ENCODE measurements around the gene MAFG. TPM values are rescaled to one million over a fixed set of nuclear protein-coding genes. Genes with fewer than 3 reads are reported as not detected.
A peak's percentile ranks its signal among the peaks of the same experiment; 100 is the strongest.

MAFG gene
- total RNA-seq, 4 donors from 2014 or later, result 9.7 to 23.1 (median 12.7) TPM

DNA sequence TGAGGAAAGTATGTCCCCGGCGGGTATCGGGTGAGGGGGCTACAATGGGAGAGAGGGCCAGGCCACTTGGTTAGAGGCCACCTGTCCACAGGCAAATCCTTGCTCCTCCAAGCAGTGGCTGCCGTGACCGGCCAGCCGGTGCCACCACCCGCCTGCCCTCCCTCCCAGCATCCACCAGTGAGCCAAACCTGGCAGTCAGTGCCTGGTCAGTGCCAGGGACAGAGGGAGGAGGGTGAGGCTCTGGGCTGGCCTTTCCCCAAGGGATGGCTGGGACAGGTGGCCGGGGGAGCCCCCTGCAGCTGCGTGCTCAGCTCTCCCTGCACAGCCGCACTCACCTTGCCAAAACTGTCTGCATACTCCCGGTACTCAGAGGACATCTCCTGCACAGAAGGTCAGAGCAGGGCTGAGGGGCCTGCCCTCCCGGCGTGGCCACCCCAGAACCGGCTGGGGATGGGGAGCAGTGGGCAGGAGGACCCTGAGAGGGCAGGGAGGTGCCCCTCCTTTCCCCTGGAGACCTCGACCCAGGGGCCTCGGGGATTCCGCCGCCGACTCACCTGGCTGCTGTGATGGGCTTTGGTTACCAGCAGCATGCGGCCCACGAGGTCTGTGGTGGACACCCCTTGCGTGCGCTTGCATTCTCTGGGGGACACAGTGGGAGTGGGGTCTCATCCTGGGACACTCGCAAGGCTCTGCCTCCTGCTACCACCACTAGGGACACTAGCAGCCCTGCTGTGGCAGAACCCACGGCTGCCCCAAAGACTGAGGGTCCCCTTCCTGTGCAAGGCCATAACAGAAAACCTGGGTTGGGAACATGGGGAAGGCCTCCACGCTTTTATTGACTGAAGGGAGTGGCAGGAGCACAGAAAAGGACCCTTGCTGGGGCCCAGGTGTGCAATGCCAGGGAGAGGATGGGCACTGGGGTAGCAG, 20.1 kb downstream of the MAFG start:
- TF ChIP-seq POLR2A (IDR thresholded peaks at IDR 0.05), result no peak
- TF ChIP-seq, protein P1, sequence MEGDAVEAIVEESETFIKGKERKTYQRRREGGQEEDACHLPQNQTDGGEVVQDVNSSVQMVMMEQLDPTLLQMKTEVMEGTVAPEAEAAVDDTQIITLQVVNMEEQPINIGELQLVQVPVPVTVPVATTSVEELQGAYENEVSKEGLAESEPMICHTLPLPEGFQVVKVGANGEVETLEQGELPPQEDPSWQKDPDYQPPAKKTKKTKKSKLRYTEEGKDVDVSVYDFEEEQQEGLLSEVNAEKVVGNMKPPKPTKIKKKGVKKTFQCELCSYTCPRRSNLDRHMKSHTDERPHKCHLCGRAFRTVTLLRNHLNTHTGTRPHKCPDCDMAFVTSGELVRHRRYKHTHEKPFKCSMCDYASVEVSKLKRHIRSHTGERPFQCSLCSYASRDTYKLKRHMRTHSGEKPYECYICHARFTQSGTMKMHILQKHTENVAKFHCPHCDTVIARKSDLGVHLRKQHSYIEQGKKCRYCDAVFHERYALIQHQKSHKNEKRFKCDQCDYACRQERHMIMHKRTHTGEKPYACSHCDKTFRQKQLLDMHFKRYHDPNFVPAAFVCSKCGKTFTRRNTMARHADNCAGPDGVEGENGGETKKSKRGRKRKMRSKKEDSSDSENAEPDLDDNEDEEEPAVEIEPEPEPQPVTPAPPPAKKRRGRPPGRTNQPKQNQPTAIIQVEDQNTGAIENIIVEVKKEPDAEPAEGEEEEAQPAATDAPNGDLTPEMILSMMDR (IDR thresholded peaks at IDR 0.05), result no peak
- no peaks in the 10 kb centered on the region for H3K36me3 ChIP-seq
- peak in 1 of 2 donors; percentile 14 for DNase-seq
- no peaks in the 10 kb centered on the region for H3K9me3 ChIP-seq
- no peak overlapping the region for H3K27ac ChIP-seq
- no peak overlapping the region for H3K4me3 ChIP-seq
- H3K4me1 ChIP-seq, result peaks cover 0 to 7% of the 10 kb centered on the region in 2 donors
- no peaks in the 10 kb centered on the region for H3K27me3 ChIP-seq
- intact Hi-C loops (cut with DNase I; ENCODE audit: low total_unique reads), result no loop called here

DNA sequence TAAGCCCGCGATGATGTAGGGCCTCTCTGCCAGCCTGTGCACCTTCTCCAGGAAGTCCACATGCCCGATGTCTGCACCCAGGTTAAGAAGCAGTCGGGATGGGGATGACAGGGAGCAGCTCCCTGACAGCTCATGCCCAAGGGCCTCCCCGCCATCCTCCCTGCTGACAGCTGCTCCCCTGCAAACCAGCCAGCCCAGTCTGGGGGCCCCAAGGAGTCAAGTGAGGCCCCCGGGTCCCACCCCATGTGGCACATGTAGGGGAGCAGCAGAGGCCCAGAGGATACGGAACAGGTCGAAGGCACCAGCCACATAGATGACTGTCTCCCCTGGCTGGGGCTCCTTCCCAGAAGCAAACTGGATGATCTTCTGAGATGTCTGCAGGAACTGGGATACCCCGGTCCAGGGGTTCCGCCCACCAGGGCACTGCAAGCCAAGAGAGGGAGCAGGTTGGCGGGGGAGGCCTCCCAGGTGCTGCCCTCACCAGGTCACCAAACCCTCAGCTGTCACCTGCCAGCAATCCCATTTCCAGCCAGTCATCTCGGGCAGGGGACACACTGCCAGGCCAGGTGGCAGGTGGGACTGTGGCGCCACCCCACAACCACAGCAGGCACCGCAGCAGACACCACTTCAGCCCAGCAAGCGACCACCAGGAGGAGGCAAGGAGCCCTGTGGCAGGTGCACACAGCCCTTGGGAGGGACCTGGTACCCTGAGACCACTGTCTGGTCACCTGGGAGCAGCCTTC, 20.9 kb downstream of the MAFG start:
- Histone ChIP-seq H3K9me3 (no peaks in the 10 kb centered on the region), H3K27ac (no peak overlapping the region), H3K27me3 (no peaks in the 10 kb centered on the region), H3K4me3 (no peak overlapping the region), H3K36me3 (no peaks in the 10 kb centered on the region), H3K4me1 (peaks cover 0 to 13% of the 10 kb centered on the region in 2 donors)
- TF ChIP-seq, protein P1 (IDR thresholded peaks at IDR 0.05), result no peak
- no peak for TF ChIP-seq POLR2A (IDR thresholded peaks at IDR 0.05)
- DNase-seq, result peak in 1 of 2 donors; percentile 15
- intact Hi-C loops (cut with DNase I; ENCODE audit: low total_unique reads), result no loop called here

DNA sequence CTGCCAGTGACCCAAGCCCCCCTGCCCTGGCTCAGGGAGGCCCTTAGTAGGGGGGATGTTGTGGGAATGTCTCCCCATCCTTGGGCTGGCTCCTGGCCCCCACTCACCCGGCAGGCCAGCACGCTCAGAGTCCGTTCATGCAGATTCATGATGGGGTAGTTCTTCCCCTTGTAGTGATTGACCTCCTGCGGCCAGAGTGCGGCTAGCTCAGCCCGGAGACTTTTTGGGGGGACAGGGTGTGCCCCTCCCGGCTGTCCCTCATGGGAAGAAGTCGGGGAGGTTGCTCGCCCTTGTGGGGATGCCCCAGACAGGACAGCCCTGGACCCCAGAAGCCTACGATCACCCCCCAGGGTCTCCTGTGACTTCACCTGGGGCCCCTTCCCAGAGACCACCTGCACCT, 21.5 kb downstream of the MAFG start:
- TF ChIP-seq, protein P1 (IDR thresholded peaks at IDR 0.05), result no peak
- no peak for TF ChIP-seq POLR2A (IDR thresholded peaks at IDR 0.05)
- Histone ChIP-seq H3K27me3 (no peaks in the 10 kb centered on the region), H3K27ac (no peak overlapping the region), H3K36me3 (no peaks in the 10 kb centered on the region), H3K4me1 (peaks cover 0 to 16% of the 10 kb centered on the region in 2 donors), H3K4me3 (no peak overlapping the region), H3K9me3 (no peaks in the 10 kb centered on the region)
- DNase-seq, result no peak
- intact Hi-C loops (cut with DNase I; ENCODE audit: low total_unique reads), result no loop called here

DNA sequence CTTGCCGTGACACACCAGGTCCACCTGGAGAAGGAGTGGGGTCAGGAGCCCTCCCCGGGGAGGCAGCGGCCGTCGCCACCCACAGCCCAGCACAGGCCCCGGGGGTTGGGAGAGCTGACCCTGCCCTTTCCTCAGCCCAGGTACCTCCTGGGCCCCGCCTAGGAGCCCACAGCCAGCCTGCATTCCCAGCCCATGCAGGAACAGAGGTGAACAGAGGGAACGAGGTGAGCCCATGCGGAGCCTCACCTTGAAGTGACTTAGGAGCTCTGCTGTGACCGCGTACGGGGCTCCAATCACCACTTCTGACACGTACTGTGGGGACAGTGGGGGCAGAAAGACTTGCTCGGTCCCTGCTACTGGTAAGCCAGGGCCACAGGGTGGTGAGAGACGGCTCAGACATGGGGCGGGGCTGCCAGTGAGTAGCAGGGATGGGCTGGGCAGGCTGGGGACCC, 22.1 kb downstream of the MAFG start:
- TF ChIP-seq POLR2A (IDR thresholded peaks at IDR 0.05), result no peak
- TF ChIP-seq, protein P1 (IDR thresholded peaks at IDR 0.05), result no peak
- H3K4me1 ChIP-seq, result peaks cover 0 to 16% of the 10 kb centered on the region in 2 donors
- H3K27ac ChIP-seq, result no peak overlapping the region
- H3K27me3 ChIP-seq, result no peaks in the 10 kb centered on the region
- DNase-seq, result no peak
- H3K4me3 ChIP-seq, result no peak overlapping the region
- intact Hi-C loops (cut with DNase I; ENCODE audit: low total_unique reads), result no loop called here
- no peaks in the 10 kb centered on the region for H3K36me3 ChIP-seq
- H3K9me3 ChIP-seq, result no peaks in the 10 kb centered on the region
